IPS DF 4.7 (cell line): ENCODE results near the gene LRRC9.
"Not testable (repeated sequence)": the region's sequence is repeated elsewhere in the genome, so short reads cannot be mapped to it uniquely, and the experiment has no call there.

Experiments
- DNase-seq: peaks from one replicate; pipeline ENCODE4 v3.0.0-alpha.2; 2013; ENCODE audit warnings: low spot score; ENCODE audit errors: extremely low read depth

LRRC9 gene

DNA sequence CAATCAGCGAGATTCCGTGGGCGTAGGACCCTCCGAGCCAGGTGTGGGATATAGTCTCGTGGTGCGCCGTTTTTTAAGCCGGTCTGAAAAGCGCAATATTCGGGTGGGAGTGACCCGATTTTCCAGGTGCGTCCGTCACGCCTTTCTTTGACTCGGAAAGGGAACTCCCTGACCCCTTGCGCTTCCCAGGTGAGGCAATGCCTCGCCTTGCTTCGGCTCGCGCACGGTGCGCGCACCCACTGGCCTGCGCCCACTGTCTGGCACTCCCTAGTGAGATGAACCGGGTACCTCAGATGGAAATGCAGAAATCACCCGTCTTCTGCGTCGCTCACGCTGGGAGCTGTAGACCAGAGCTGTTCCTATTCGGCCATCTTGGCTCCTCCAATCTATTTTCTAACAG is 32.2 kb downstream of the LRRC9 start:
- not testable (repeated sequence) for DNase-seq

DNA sequence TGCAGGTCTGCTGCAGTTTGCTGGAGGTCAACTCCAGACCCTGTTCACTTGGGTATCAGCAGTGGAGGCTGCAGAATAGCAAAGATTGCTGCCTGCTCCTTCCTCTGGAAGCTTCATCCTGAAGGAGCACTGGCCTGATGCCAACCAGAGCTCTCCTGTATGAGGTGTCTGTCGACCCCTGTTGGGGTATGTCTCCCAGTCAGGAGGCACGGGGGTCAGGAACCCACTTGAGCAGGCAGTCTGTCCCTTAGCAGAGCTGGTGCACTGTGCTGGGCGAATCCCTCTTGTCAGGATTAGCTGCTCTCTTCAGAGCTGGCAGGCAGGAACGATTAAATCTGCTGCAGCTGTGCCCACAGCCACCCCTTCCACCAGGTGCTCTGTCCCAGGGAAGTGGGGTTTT is 37.9 kb downstream of the LRRC9 start:
- not testable (repeated sequence) for DNase-seq

DNA sequence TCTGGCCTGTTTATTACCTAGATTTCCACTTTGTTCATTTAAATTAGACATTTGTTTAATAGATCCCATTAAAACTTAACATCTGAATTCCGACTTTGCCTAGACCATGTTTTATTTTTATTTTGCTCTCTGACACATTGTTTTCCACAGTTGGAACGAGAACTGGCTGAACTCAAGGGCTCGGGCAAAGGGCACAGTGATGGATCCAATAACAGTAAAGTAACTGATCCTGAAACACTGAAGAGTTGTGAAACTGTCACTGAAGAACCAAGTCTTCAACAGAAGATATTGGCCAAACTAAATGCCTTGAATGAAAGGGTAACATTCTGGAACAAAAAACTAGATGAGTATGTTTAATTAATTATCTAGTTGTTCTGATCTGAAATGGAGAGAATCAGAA is 39.7 kb downstream of the LRRC9 start:
- no peak for DNase-seq

DNA sequence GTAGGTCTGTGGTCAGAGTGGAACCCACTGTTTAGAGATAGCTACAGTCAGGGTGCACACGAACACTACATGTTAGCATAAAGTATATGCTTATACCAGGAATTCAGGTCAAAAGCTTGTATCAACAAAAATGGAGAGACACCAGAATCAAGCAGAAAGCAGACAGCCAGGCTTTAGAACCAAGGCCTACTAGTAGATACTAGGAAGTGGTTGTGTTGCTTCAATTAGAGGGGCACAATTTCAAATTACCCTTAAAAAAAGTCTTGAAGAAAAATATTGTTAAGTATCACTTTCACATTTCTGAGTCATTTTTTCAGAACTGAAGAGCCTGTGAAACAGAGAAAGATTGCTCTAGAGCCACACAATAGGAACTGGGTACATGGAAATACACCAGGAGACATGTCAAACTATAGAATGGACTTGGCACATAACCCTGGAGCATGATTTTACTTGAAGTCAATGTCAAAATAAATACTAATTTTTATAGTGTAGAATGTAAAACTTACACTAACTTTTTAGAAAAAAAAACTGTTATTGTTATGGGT is 41.6 kb downstream of the LRRC9 start:
- DNase-seq: no peak

DNA sequence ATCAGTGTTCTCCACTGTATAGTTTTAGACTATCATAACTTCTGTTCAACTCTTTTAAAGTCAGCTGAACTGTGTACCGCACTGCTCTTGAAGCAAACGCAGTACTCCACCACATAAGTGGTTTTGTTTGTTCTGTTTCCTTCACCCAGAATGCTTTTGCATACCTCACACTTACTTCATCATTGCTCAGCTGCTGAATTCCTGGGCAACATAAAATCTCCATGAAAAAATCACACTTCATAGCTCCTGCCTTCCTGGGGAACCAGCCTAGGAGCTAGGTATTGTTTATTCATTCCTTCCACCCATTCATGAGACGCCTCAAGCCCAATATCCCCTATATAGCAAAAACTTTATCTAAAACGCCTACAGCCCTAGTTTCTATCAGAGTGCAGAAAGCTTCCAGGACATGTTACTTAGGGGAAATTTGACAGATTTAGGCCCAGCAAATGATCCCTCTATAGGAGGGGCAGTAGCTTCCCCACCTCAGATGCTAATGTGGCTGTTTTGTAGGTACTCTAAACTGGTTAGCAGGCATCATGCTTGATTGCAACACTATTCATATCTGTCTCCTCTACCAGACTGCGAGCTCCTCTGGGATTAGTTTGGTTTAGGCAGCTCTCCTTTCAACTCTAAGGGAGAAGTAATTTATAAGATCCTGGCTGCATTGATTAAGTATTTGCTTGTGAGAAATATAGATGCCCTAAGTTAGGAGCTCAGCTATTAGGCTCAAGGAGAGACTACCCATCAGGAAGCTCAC is 44.5 kb downstream of the LRRC9 start:
- no peak for DNase-seq

DNA sequence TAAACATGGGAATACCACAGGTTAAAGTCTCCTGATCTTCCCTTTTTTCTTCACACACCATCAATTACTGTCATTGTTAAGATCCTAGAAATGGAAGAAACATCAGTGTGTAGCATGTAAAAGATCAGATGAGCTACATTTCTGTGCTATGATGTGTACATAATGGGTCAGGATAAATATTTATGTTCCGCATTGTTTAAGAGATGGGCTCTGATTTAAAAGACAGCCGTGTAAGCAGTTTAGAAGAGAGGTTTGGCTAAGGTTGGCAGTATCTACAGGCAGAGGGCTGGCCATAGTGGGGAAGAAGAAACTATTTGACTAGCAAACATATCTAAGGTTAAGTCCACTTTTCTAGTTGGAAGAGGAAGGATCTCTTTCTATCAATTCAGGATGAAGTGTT is 49.4 kb downstream of the LRRC9 start:
- DNase-seq: no peak

DNA sequence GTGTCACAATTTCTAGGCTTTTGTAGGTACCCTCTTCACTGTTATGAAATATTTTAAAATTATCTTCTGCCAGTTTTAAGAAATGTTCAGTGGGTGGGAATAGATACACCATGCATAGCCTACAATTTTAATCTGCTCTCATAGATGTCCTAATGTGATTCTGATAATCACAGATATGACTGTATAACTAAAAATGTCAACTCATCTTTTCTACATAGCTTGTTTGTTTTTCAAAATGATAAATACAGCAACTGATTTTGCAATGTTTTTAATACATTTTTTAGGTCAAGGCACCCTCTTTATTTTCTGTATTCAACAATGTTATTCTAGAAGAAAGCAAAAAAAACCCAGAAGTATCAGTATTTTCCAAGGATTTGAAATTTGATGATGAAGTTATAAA is 61.6 kb downstream of the LRRC9 start:
- DNase-seq: no peak

DNA sequence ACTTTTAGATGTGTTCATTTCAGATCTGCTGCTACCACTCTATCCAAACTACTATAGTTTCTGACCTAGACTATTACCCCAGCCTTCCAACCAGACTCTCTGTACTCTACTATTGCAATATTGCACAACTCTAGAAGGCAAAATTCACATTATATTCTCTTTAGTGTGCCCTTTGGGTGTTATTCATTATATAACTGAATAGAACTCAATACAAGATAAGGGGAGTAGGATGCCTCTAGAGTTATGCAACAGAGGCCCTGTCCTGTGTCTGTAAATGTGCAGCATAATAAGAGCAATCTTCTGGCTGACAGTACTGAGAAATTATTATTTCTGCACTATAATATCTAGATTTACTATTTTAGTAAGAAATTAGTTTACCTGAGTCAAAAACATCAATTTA is 63.1 kb downstream of the LRRC9 start:
- DNase-seq: no peak

DNA sequence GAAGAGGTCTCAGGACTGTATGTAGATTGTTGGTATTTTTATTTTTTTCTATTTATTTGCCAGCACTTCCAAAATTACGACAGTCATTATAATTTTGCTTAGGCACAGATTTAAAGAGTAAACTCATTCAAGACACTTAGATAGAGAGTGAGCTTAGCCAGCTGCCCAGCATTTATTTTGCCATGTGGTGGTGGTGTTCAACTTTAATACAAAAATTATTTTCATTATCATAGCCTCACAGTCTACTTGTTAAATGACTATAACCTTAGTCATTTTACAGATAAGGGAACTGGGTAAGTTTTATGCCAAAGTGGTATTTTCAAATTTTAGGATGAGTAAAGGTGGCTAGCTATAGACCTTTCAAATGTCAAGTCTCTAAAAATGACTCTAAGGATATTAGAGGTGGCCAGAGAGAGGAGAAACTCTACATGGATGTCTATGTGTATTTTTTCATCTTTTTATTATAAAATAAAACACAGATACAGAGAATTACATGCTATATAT is 66.7 kb downstream of the LRRC9 start:
- no peak for DNase-seq

DNA sequence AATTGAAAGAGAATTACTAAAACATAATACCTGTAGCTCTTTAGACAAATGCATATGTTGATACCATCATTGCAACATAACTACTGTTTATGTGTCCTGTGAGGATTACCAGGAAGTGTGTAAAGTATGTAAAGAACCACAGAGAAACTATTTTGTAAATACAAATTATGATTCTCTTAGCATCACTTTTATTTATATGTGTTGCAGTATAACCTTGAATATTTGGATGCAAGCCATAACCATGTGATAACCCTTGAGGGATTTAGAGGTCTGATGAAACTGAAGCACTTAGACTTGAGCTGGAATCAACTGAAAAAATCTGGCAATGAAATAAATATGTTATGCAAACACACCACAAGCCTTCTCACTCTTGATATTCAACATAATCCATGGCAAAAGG is 77.5 kb downstream of the LRRC9 start:
- DNase-seq: no peak

DNA sequence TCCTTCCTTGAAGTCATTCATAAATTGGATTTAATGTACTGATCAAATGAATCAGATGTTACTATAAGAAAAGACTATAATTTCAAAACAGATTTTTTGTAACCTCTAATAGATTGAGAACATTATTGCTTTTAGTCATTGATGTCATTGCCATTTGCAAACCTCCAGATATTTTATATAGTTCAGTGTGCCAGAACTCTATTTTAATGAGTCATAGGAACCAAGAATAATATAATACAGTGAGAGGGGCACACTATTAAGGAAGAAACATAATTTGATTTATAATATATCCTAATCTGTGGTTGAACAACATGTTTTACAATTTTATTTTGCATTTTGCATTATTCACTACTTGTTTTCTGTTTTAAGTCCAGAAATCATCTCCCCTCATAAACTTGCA is 78.0 kb downstream of the LRRC9 start:
- no peak for DNase-seq

DNA sequence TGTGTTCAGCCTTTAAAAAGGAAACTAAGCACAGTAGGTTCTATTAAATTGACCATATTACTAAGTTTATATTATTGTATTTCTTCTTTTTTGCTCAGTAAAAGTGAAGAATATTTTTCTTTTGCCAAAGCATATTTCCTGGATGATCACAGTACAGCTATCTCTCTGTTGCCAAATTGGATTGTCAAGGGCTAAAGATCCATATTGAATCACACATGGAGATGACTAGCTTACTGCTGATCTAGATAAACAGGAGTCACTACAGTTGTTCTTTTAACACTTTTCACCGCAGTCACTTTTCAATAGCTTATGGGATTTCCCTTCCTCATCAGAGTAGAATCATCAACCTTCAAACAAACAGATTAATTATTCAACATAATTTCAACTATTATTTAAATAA is 78.6 kb downstream of the LRRC9 start:
- DNase-seq: no peak

DNA sequence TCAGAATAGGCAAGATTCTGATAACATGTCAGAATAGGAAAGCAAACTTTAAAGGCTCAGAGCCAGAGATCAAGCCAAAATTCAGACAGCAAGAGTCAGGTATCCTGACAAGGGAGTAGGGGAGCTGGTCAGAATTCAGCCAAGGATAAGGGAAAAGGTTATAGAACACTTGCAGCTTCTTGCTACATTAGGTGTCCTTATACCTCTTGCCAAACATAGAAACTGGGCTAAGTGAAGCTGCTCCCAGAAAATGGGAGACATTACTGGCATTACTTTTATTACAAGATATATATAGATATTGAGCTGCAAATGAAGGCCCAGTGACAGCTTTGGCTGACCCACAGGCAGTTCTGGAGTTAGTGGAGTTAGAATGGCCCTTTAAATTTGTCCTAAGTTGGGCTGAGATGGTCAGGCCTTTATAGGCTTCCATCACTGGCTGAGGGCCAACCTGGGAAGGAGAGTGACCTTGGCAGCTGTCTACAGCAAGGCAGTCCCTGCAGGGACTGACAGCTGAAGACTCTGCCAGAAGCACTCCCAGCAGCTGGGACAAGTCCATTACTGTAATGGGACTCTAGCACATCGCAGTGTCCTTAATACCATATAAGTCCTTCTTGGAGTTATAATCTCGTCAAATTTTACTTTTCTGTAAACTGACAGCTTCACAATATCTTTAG is 83.0 kb downstream of the LRRC9 start:
- no peak for DNase-seq

DNA sequence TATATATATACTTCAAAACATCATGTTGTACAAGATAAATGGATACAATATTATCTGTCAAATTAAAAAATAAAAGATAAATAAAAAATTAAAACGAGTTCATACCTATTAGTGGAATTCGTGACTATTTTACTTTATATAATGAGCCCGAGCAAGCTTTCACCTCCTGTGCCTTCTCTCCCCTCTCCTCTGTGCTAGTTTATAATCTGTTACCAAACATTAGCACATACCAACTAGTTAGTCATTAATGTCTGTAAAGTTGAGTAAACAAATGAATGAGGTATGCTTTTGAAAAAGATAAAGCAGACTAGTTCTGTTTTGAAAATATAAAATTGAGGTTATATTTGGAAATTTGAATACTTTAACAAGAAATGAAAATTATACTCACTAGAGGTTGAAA is 84.0 kb downstream of the LRRC9 start:
- DNase-seq: no peak

DNA sequence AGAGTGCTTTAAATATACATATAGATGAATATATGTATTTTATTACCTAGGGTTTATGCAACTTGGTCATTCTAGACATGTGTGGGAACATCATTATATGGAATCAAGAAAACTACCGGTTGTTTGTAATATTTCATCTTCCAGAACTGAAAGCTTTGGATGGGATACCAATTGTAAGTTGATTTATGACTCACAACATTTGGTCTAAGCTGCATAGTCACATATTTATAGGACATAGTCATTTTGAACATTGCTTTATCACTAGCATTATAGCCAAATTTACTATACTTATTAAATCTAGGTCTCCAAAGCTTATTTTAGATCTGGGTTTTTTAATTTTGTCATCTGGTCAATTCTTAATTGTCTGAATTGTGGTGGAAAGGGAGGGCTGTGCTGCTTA is 88.1 kb downstream of the LRRC9 start:
- no peak for DNase-seq

DNA sequence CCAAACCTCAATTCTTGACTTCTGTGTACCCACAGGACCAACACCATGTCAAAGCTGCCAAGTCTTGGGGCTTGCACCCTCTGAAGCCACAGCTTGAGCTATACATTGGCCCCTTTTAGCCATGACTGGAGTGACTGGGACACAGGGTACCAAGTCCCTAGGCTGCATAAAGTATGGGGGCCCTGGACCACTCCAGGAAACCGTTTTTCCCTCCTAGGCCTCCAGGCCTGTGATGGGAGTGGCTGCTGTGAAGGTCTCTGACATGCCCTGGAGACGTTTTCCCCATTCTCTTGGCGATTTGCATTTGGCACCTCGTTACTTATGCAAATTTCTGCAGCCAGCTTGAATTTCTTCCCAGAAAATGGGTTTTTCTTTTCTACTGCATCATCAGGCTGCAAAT is 90.3 kb downstream of the LRRC9 start:
- DNase-seq: not testable (repeated sequence)

DNA sequence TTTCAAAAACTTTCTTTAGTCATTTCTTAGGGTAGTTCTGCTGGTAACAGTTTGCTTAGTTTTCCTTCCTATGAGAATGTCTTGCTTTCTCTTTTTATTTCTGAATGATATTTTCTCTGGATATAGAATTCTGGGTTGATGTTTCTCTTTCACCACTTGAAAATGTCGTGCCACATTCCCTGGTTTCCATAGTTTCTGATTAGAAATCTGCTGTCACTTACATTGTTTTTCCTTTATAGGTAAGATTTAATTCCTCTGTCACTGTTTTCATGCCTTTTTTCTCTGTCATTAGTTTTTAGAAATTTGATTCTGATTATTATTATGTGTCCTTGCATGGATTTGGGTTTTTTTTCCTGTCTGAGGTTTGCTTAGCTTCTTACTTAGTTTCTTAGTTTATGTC is 94.5 kb downstream of the LRRC9 start:
- no peak for DNase-seq

DNA sequence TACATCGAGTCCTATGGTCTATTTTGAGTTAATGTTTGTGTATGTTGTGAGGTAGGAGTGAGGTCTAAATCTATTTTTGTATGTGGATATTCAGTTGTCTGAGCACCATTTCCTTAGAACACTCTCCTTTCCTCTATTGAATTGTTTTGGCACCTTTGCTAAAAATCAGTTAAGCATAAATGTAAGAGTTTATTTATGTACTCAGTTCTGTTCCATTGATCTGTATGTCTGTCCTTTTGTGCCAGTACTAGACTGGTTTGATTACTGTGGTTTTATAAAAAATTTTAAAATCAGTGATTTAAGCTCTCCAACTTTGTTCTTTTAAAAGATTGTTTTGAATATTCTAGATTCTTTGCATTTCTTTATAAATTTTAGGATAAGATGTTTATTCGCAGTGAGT is 101.7 kb downstream of the LRRC9 start:
- DNase-seq: no peak

DNA sequence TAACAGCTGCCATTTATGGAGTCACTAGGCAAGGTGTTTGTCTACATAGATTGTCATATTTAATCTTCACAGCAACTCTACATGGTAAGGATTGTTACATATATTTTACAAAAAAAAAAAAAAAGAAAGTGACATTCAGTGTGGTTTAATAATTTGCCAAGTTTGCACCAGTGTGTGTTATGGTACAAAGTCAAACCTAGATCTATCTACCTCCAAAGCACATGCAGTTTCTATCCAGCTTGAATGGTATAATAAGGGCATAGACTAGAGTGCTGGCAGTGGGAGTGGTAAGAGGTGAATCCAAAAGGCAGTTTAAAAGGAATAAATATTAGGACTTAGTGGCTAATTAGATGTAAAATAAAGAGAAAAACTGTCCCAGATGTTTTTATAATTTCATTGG is 105.6 kb downstream of the LRRC9 start:
- no peak for DNase-seq

DNA sequence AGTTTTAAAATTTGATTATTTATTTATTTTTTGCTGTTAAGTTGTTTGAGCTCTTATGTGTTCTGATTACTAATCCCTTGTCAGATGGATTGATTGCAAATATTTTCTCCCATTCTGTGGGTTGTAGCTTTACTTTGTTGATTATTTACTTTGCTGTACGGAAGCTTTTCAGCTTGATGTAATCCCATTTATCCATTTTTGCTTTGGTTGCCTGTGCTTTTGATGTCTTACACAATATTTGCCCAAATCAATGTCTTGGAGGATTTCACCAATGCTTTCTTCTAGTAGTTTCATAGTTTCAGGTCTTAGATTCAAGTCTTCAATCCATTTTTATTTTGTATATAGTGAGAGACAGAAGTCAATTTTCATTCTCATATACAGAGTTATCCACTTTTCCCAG is 115.2 kb downstream of the LRRC9 start:
- DNase-seq: no peak

DNA sequence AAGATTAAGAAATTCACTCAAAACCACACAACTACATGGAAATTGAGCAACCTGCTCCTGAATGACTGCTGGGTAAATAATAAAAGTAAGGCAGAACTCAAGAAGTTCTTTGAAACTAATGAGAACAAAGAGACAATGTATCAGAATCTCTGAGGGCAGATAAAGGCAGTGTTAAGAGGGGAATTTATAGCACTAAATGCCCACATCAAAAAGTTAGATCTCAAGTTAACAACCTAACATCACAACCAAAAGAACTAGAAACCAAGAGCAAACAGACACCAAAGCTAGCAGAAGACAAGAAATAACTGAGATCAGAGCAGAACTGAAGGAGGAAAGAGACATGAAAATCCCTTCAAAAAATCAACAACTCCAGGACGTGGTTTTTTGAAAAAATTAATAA is 128.0 kb downstream of the LRRC9 start:
- not testable (repeated sequence) for DNase-seq

DNA sequence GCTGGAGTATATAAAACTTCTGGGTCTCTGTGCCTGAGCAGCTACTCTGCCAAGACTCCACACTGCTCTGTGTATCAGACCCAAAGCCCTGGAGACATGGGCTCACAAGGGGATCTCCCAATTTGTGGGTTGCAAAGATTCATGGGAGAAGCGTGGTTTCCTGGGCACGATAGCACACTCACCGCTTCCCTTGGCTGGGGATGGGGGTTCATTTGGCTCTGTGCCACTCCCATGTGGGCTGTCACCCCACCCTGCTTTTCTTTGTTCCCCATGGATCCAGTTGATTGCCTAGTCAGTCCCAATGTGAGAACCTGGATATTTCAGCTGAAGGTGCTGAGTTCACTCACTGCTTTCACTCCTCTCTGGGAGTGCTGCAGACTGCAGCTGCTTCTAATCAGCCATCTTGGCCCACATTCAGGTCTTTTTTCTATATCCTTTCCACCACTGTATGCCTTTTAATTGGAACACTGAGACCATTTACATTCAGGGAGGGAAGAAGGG is 131.8 kb downstream of the LRRC9 start:
- no peak for DNase-seq

DNA sequence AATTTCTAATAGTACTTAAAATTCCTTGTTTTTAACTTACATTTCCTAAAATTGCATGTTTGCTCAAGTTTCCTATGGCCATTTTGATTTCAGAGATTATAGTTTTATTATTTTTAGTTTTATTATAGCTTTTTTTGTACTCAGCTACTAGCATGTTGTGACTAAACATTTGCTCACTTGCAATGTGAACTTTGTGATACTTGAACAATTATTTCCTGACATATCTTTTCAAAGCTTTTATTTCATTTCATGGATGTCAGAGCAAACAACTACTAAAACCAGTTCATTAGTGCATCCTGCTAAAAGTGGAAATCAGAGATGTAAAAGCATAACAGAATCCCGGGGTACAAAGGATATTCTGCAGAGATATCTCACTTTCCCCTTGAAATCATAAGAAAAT is 138.1 kb downstream of the LRRC9 start:
- DNase-seq: no peak
